Neuronal stem cell (in vitro differentiated cells): ENCODE results near the gene KLK2.

Experiments
- DNase-seq: peaks from one replicate; pipeline ENCODE4 v3.0.0-alpha.2; 2013; ENCODE audit warnings: low spot score
- H2AFZ ChIP-seq: one replicate; pipeline ENCODE4 v1.6.1; 2013; ENCODE audit warnings: mild to moderate bottlenecking, low read length, inconsistent platforms
- H2AK5ac ChIP-seq: 2 replicates; pipeline ENCODE4 v1.6.1; 2013; ENCODE audit warnings: low read depth, mild to moderate bottlenecking, inconsistent platforms, low read length, moderate library complexity, mixed read lengths
- H2BK120ac ChIP-seq: 2 replicates; pipeline ENCODE4 v1.6.1; 2013; ENCODE audit warnings: low read depth, mild to moderate bottlenecking, inconsistent platforms, low read length, moderate library complexity, mixed read lengths
- H2BK12ac ChIP-seq: one replicate; pipeline ENCODE4 v1.6.1; 2013; ENCODE audit warnings: low read length, inconsistent platforms
- H2BK15ac ChIP-seq: 2 replicates; pipeline ENCODE4 v1.6.1; 2013; ENCODE audit warnings: mild to moderate bottlenecking, low read length, inconsistent platforms, mixed read lengths
- H2BK5ac ChIP-seq: one replicate; pipeline ENCODE4 v1.6.1; 2013; ENCODE audit warnings: inconsistent platforms, mild to moderate bottlenecking, low read length, moderate library complexity
- H3K14ac ChIP-seq: one replicate; pipeline ENCODE4 v1.6.1; 2013; ENCODE audit warnings: low read length, inconsistent platforms
- H3K18ac ChIP-seq: 2 replicates; pipeline ENCODE4 v1.6.1; 2013; ENCODE audit warnings: low read length, inconsistent platforms
- H3K23ac ChIP-seq: 2 replicates; pipeline ENCODE4 v1.6.1; 2013; ENCODE audit warnings: low read depth, mild to moderate bottlenecking, mixed read lengths, low read length, inconsistent platforms; ENCODE audit not compliant: poor library complexity
- H3K27ac ChIP-seq: replicated peaks from 3 replicates; pipeline ENCODE4 v1.5.1; 2013; ENCODE audit warnings: low read length, inconsistent platforms
- H3K27me3 ChIP-seq, 3 experiments: 2 replicates each; pipeline ENCODE4 v1.6.1; 2013; ENCODE audit warnings: low read length in 3 of 3, mild to moderate bottlenecking in 2 of 3, inconsistent platforms in 1 of 3, low read depth in 1 of 3, mixed read lengths in 1 of 3, moderate library complexity in 1 of 3; ENCODE audit not compliant: control insufficient read depth in 3 of 3, insufficient read depth in 3 of 3
- H3K36me3 ChIP-seq, 2 donors: replicated peaks in 1 of 2; 2 replicates each; pipeline ENCODE4 v1.6.1; 2013; ENCODE audit warnings: low read length in 2 of 2; ENCODE audit not compliant: control insufficient read depth in 2 of 2, insufficient read depth in 2 of 2
- H3K4ac ChIP-seq: 2 replicates; pipeline ENCODE4 v1.6.1; 2013; ENCODE audit warnings: inconsistent platforms, mild to moderate bottlenecking, low read length, moderate library complexity
- H3K4me1 ChIP-seq, 2 donors: 1 replicate in 1 of 2; 2 replicates in 1 of 2; pipeline ENCODE4 v1.6.1; 2013; ENCODE audit warnings: low read length in 2 of 2, low read depth in 1 of 2; ENCODE audit not compliant: control insufficient read depth in 2 of 2, insufficient read depth in 1 of 2
- H3K4me2 ChIP-seq: one replicate; pipeline ENCODE4 v1.6.1; 2013; ENCODE audit warnings: mild to moderate bottlenecking, low read length, inconsistent platforms; ENCODE audit not compliant: insufficient read depth, poor library complexity, severe bottlenecking
- H3K4me3 ChIP-seq, 2 donors: 2 replicates each; pipeline ENCODE4 v1.5.1; 2013; ENCODE audit warnings: low read length in 2 of 2, mild to moderate bottlenecking in 2 of 2, inconsistent platforms in 1 of 2, moderate library complexity in 1 of 2
- H3K79me1 ChIP-seq: one replicate; pipeline ENCODE4 v1.6.1; 2013; ENCODE audit warnings: low read depth, mild to moderate bottlenecking, inconsistent platforms, low read length, moderate library complexity
- H3K9ac ChIP-seq: one replicate; pipeline ENCODE4 v1.6.1; 2013; ENCODE audit warnings: mild to moderate bottlenecking, low read depth, low read length, inconsistent platforms; ENCODE audit not compliant: poor library complexity
- H3K9me3 ChIP-seq, 2 donors: replicated peaks in 1 of 2; 2 replicates each; pipeline versions ENCODE3 to v1.6.1; 2013; ENCODE audit warnings: low read length in 2 of 2, mild to moderate bottlenecking in 2 of 2, inconsistent platforms in 1 of 2, low read depth in 1 of 2, mixed read lengths in 1 of 2, moderate library complexity in 1 of 2; ENCODE audit not compliant: control insufficient read depth in 2 of 2, insufficient read depth in 1 of 2
- H4K8ac ChIP-seq: one replicate; pipeline ENCODE4 v1.6.1; 2013; ENCODE audit warnings: low read depth, mild to moderate bottlenecking, inconsistent platforms, low read length, moderate library complexity
- H4K91ac ChIP-seq: one replicate; pipeline ENCODE4 v1.6.1; 2013; ENCODE audit warnings: low read length, low read depth, mild to moderate bottlenecking, inconsistent platforms; ENCODE audit not compliant: poor library complexity
- WGBS, 2 donors: extraction: QIAGEN DNeasy Blood & Tissue Kit; methylation state at CpG; one replicate each; pipeline ENCODE4 v1.1.7; 2013; ENCODE audit warnings: missing lambda C conversion rate in 2 of 2, mixed read lengths in 1 of 2; ENCODE audit not compliant: insufficient read length in 2 of 2, insufficient replicate concordance in 1 of 2; ENCODE audit errors: extremely low coverage in 2 of 2; 5-methylcytosine and 5-hydroxymethylcytosine counted together

The KLK2 gene

GRCh38 chr19:50851620-50852019, 21.6 kb upstream of the KLK2 start:
- Histone ChIP-seq H3K9ac (no peak overlapping the region), H3K23ac (no peak overlapping the region), H2AK5ac (no peak overlapping the region), H3K4me2 (no peak overlapping the region), H4K8ac (no peak overlapping the region), H3K4ac (no peak overlapping the region), H2BK15ac (no peak overlapping the region), H3K36me3 (no peaks in the 10 kb centered on the region), H3K9me3 (no peaks in the 10 kb centered on the region), H3K18ac (no peak overlapping the region), H3K79me1 (no peaks in the 10 kb centered on the region), H3K14ac (no peak overlapping the region), H3K4me1 (no peaks in the 10 kb centered on the region), H2BK5ac (no peak overlapping the region), H2AFZ (no peak overlapping the region), H2BK120ac (no peak overlapping the region), H4K91ac (no peak overlapping the region), H3K27me3 (peaks cover 0 to 30% (median 0%) of the 10 kb centered on the region in 3 experiments), H2BK12ac (no peak overlapping the region), H3K4me3 (peak overlapping the region in 1 of 2 donors; percentile 30), H3K27ac (no peak overlapping the region)
- no CpG with 5 or more reads among the region's 4 CpGs for WGBS, 2 donors
- DNase-seq: no peak

GRCh38 chr19:50854636-50855410, 18.4 kb upstream of the KLK2 start, which contains the start of gene KLK3:
KLK3 (plus strand) TSS chr19:50854915; CDS start chr19:50854956, 41 bp downstream.
- WGBS, 2 donors: no CpG with 5 or more reads among the region's 9 CpGs
- no peak within 1 kb of the TSS for H3K23ac ChIP-seq

DNA sequence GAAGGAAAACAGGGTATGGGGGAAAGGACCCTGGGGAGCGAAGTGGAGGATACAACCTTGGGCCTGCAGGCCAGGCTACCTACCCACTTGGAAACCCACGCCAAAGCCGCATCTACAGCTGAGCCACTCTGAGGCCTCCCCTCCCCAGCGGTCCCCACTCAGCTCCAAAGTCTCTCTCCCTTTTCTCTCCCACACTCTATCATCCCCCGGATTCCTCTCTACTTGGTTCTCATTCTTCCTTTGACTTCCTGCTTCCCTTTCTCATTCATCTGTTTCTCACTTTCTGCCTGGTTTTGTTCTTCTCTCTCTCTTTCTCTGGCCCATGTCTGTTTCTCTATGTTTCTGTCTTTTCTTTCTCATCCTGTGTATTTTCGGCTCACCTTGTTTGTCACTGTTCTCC, 15.9 kb upstream of the KLK2 start:
- no peaks in the 10 kb centered on the region for H3K79me1 ChIP-seq
- H3K18ac ChIP-seq: no peak overlapping the region
- no peak overlapping the region for H3K14ac ChIP-seq
- H4K8ac ChIP-seq: no peak overlapping the region
- no peak overlapping the region for H3K9ac ChIP-seq
- no peak overlapping the region for H3K4me2 ChIP-seq
- H3K4me3 ChIP-seq: no peak overlapping the region
- H2BK120ac ChIP-seq: no peak overlapping the region
- peaks cover 0 to 62% (median 0%) of the 10 kb centered on the region in 3 experiments for H3K27me3 ChIP-seq
- no CpG with 5 or more reads among the region's 6 CpGs for WGBS, 2 donors
- H2AK5ac ChIP-seq: no peak overlapping the region
- H2AFZ ChIP-seq: no peak overlapping the region
- no peak overlapping the region for H2BK12ac ChIP-seq
- H2BK15ac ChIP-seq: no peak overlapping the region
- no peaks in the 10 kb centered on the region for H3K36me3 ChIP-seq
- H3K4me1 ChIP-seq: no peaks in the 10 kb centered on the region
- no peak overlapping the region for H4K91ac ChIP-seq
- no peak overlapping the region for H3K27ac ChIP-seq
- H3K4ac ChIP-seq: no peak overlapping the region
- no peak overlapping the region for H2BK5ac ChIP-seq
- no peak for DNase-seq
- peaks cover 0 to 3% of the 10 kb centered on the region in 2 donors for H3K9me3 ChIP-seq
- no peak overlapping the region for H3K23ac ChIP-seq

More at GRCh38 chr19:50854636-50855410, 18.4 kb upstream of the KLK2 start, which contains the start of gene KLK3:
- no peak within 1 kb of the TSS for H4K91ac ChIP-seq
- no peak within 1 kb of the TSS for H3K27ac ChIP-seq
- no peak within 1 kb of the TSS for H2AK5ac ChIP-seq
- H3K18ac ChIP-seq: no peak within 1 kb of the TSS
- H2BK120ac ChIP-seq: no peak within 1 kb of the TSS
- H2BK12ac ChIP-seq: no peak within 1 kb of the TSS
- no peak within 1 kb of the TSS for H3K4me2 ChIP-seq
- no peak within 1 kb of the TSS for H2BK15ac ChIP-seq
- H3K4me3 ChIP-seq: no peak within 1 kb of the TSS
- no peaks in the 10 kb centered on the region for H3K36me3 ChIP-seq
- DNase-seq: no peak
- no peak within 1 kb of the TSS for H3K14ac ChIP-seq
- H2BK5ac ChIP-seq: peak within 1 kb of the TSS; percentile 60
- H3K27me3 ChIP-seq: peaks cover 0 to 56% (median 0%) of the 10 kb centered on the region in 3 experiments
- H3K4me1 ChIP-seq: no peaks in the 10 kb centered on the region
- no peaks in the 10 kb centered on the region for H3K79me1 ChIP-seq
- H3K4ac ChIP-seq: no peak within 1 kb of the TSS
- H3K9ac ChIP-seq: no peak within 1 kb of the TSS
- H4K8ac ChIP-seq: no peak within 1 kb of the TSS
- H2AFZ ChIP-seq: no peak within 1 kb of the TSS
- H3K9me3 ChIP-seq: no peaks in the 10 kb centered on the region

DNA sequence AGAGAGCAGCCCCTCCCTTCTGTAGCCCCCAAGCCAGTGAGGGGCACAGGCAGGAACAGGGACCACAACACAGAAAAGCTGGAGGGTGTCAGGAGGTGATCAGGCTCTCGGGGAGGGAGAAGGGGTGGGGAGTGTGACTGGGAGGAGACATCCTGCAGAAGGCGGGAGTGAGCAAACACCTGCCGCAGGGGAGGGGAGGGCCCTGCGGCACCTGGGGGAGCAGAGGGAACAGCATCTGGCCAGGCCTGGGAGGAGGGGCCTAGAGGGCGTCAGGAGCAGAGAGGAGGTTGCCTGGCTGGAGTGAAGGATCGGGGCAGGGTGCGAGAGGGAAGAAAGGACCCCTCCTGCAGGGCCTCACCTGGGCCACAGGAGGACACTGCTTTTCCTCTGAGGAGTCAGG, 14.4 kb upstream of the KLK2 start:
- H3K18ac ChIP-seq: peak overlapping the region; percentile 44
- no peak overlapping the region for H3K4me3 ChIP-seq
- H2BK120ac ChIP-seq: no peak overlapping the region
- H2BK12ac ChIP-seq: no peak overlapping the region
- WGBS, 2 donors: no CpG with 5 or more reads among the region's 7 CpGs
- H3K9ac ChIP-seq: no peak overlapping the region
- no peaks in the 10 kb centered on the region for H3K4me1 ChIP-seq
- H3K4ac ChIP-seq: no peak overlapping the region
- H3K23ac ChIP-seq: no peak overlapping the region
- H3K4me2 ChIP-seq: no peak overlapping the region
- no peak overlapping the region for H2BK15ac ChIP-seq
- no peak overlapping the region for H4K91ac ChIP-seq
- no peaks in the 10 kb centered on the region for H3K36me3 ChIP-seq
- no peak overlapping the region for H3K27ac ChIP-seq
- no peak for DNase-seq
- peaks cover 0 to 59% (median 0%) of the 10 kb centered on the region in 3 experiments for H3K27me3 ChIP-seq
- peaks cover 0 to 3% of the 10 kb centered on the region in 2 donors for H3K9me3 ChIP-seq
- no peaks in the 10 kb centered on the region for H3K79me1 ChIP-seq
- H2AK5ac ChIP-seq: no peak overlapping the region
- no peak overlapping the region for H2AFZ ChIP-seq
- no peak overlapping the region for H3K14ac ChIP-seq
- H2BK5ac ChIP-seq: peak overlapping the region; percentile 61
- no peak overlapping the region for H4K8ac ChIP-seq
